H1 (cell line): ENCODE data around the gene FRS2. TPM values are rescaled to one million over a fixed set of nuclear protein-coding genes. Genes with fewer than 3 reads are reported as not detected.

ENCODE experiments used
- POLR2AphosphoS5 ChIP-seq: IDR thresholded peaks from 2 replicates; pipeline ENCODE4 v1.6.1; 2011; ENCODE audit warnings: low read depth, low read length
- RFX5 ChIP-seq: IDR thresholded peaks from 2 replicates; pipeline ENCODE4 v1.6.1; 2011; ENCODE audit warnings: low read depth, low read length, improper control_type of control experiment, borderline replicate concordance
- polyA plus RNA-seq, 7 experiments: library from polyadenylated mRNA; depleted of rRNA in 3 of 7; stranded (reverse) in 5 of 7; unstranded in 2 of 7; fragments of >200 nt in 5 of 7; fragments of 200-250 nt in 2 of 7; gene quantifications; 1 replicate in 5 of 7; 2 replicates in 1 of 7; 4 replicates in 1 of 7; pipeline versions ENCODE4 v1.2.1 to v1.2.3, GENCODE V29; 2011 to 2013; ENCODE audit warnings: missing spikeins in 2 of 7, mixed read lengths in 2 of 7
- total RNA-seq: library from RNA; stranded (reverse); fragmentation: NEBNext Ultra II Directional; extraction: Animal tissue kit (Norgen Biotek cat#: 25700); gene quantifications from 2 replicates; pipeline ENCODE4 v1.2.1, GENCODE V29; 2021

Gene FRS2
- total and polyA plus RNA-seq, 2 of the 8 experiments (the other 6 are each of a cell fraction or from before 2014, with no cell fraction given), result 10.3 to 35.8 TPM

- TF ChIP-seq RFX5, result no peak
- no peak for TF ChIP-seq POLR2AphosphoS5
- TF ChIP-seq, all 59 proteins: peak for 4
Measured at GRCh38 chr12:69583203-69583602, 113.0 kb downstream of the FRS2 start (continued).
